Esophagus (tissue), 2 donors: ENCODE data around the gene RAMP1. TPM values are rescaled to one million over a fixed set of nuclear protein-coding genes. Genes with fewer than 3 reads are reported as not detected.
"Not testable (repeated sequence)": the region's sequence is repeated elsewhere in the genome, so short reads cannot be mapped to it uniquely, and the experiment has no call there.

ENCODE experiments used
- H3K27ac ChIP-seq, 2 donors: one replicate each; pipeline ENCODE4 v1.5.1; 2013; ENCODE audit warnings: low read depth in 2 of 2, mild to moderate bottlenecking in 2 of 2, inconsistent platforms in 1 of 2, low read length in 1 of 2, moderate library complexity in 1 of 2
- H3K27me3 ChIP-seq, 2 donors: one replicate each; pipeline ENCODE4 v1.6.1; 2013; ENCODE audit warnings: low read length in 2 of 2, control low read depth in 1 of 2, mild to moderate bottlenecking in 1 of 2; ENCODE audit not compliant: insufficient read depth in 2 of 2, control insufficient read depth in 1 of 2
- H3K36me3 ChIP-seq, 2 donors: one replicate each; pipeline ENCODE4 v1.6.1; 2013; ENCODE audit warnings: low read length in 1 of 2; ENCODE audit not compliant: control insufficient read depth in 2 of 2, insufficient read depth in 2 of 2
- H3K4me1 ChIP-seq, 2 donors: one replicate each; pipeline ENCODE4 v1.6.1; 2013; ENCODE audit warnings: low read length in 1 of 2; ENCODE audit not compliant: control insufficient read depth in 2 of 2, insufficient read depth in 2 of 2
- H3K4me3 ChIP-seq, 2 donors: one replicate each; pipeline ENCODE4 v1.5.1; 2013; ENCODE audit warnings: low read length in 2 of 2, mild to moderate bottlenecking in 2 of 2, low read depth in 1 of 2, moderate library complexity in 1 of 2
- H3K9me3 ChIP-seq, 2 donors: one replicate each; pipeline ENCODE4 v1.6.1; 2013; ENCODE audit warnings: mild to moderate bottlenecking in 2 of 2, low read depth in 1 of 2, low read length in 1 of 2, moderate library complexity in 1 of 2; ENCODE audit not compliant: control insufficient read depth in 2 of 2, insufficient read depth in 1 of 2
- WGBS, 2 donors: extraction: QIAGEN DNeasy Blood & Tissue Kit; methylation state at CpG; one replicate each; pipeline ENCODE4 v1.1.7; 2013; 5-methylcytosine and 5-hydroxymethylcytosine counted together
- polyA plus RNA-seq, 2 donors: library from polyadenylated mRNA; stranded (reverse); fragments of 200-250 nt; gene quantifications; one replicate each; pipeline ENCODE4 v1.2.3, GENCODE V29; 2013
- donor health status: healthy with polysubstance abuse.
- donor health status: Bipolar disorder and iron deficiency.

RAMP1 gene
- polyA plus RNA-seq, 2 donors, result 4.0 to 7.5 TPM

GRCh38 chr2:237868074-237868473 is 8.7 kb downstream of the RAMP1 start:
- H3K4me1 ChIP-seq, H3K36me3 ChIP-seq: not testable (repeated sequence)
- 86 to 99% methylated on average over 4 of the region's 4 CpGs for WGBS, 2 donors

DNA sequence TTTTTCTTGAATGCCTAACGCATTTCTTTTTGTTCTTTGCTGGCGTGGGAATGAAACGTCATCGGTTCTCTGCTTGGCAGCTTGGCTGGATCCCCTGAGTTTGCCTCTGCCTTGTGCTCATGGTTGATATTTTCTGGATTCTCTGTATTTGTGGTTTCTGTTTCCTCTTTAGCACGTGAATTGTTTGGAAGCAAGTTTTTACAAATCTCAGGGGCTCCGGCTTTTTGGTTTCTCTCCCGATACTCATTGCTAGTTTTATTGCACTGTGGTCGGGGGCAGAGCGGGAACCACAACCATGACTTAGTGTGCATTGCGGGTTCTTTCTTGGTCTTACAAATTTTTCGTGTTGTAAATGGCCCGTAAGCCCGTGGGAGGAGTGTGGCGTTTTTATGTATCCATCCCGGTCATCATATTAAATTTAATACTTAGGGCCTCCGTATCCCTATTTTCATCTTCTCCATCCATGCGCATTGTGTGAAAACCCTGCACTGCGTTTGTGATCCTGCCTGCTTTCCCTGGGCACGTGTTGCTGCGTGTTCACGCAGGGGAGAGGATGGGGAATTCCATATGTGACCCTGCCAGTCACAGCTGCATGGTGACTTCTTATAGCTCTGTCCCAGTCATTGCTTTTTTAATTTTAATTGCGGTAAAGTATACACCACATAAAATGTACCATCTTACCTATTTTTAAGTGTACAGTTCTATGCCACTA is 9.4 kb downstream of the RAMP1 start:
- no peaks in the 10 kb centered on the region for H3K27me3 ChIP-seq
- H3K36me3 ChIP-seq, result no peaks in the 10 kb centered on the region
- H3K9me3 ChIP-seq, result no peaks in the 10 kb centered on the region
- 49 to 58% methylated on average over 22 of the region's 22 CpGs for WGBS, 2 donors
- H3K4me3 ChIP-seq, result no peak overlapping the region
- no peak overlapping the region for H3K27ac ChIP-seq
- peaks cover 5 to 11% of the 10 kb centered on the region in 2 donors for H3K4me1 ChIP-seq

More at GRCh38 chr2:237868074-237868473, 8.7 kb downstream of the RAMP1 start:
- not testable (repeated sequence) for H3K4me3 ChIP-seq, H3K9me3 ChIP-seq, H3K27ac ChIP-seq, H3K27me3 ChIP-seq

DNA sequence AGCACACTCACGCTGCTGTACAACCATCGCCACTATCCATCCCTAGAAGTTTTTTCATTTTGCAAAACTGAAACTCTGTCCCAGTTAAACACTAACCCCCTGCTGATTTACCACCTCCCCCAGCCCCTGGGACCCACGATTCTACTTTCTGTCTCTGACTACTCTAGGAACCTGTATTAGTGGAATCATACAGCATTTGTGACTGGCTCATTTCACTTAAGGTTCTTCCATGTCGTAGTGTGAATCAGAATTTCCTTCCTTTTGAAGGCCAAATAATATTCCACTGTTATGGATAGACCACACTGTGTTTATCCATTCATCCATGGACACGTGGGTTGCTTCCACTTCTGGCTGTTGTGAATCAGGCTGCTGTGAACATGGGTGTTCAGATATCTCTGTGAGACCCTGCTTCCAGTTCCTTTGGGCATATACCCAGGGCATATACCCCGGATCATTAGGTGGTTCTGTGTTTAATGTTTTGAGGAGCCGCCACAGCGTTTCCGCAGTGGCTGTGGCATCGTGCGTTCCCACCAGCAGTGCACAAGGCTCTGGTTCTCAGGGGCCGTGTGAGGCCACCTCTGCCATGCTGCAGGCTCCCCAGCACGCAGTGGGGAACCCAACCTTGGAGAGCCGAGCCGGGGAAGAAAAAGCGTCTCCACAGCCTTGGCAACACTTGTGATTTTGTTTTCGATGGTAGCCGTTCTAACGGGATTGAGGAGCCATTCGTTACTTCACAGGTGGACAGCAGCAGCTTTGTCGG is 10.1 kb downstream of the RAMP1 start:
- Histone ChIP-seq H3K4me1 (peaks cover 8 to 15% of the 10 kb centered on the region in 2 donors), H3K27ac (no peak overlapping the region), H3K36me3 (no peaks in the 10 kb centered on the region), H3K9me3 (no peaks in the 10 kb centered on the region), H3K4me3 (no peak overlapping the region), H3K27me3 (no peaks in the 10 kb centered on the region)
- 93 to 94% methylated on average over 21 of the region's 21 CpGs for WGBS, 2 donors

DNA sequence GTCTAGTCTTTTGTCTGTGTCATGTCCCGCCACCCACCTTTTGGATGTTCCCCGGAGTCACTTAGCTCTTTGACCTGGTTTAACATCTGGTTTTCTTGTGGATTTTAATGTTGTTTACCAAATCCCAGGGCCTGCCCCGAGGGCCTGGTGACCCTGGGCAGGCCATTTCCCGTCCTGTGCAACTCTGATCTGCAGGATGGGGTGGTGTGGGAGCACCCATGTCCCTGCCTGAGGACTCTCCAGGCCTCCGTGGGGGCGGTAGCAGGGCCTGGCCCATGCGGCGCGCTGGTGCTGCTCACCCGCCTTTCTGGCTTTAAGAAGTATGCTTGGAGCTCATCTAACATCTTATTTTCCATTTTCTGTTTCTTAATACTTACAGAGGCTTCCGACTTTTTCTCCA is 10.7 kb downstream of the RAMP1 start:
- 81 to 82% methylated on average over 11 of the region's 11 CpGs for WGBS, 2 donors
- no peaks in the 10 kb centered on the region for H3K36me3 ChIP-seq
- no peaks in the 10 kb centered on the region for H3K27me3 ChIP-seq
- H3K27ac ChIP-seq, result no peak overlapping the region
- peaks cover 6 to 13% of the 10 kb centered on the region in 2 donors for H3K4me1 ChIP-seq
- H3K9me3 ChIP-seq, result no peaks in the 10 kb centered on the region
- no peak overlapping the region for H3K4me3 ChIP-seq

DNA sequence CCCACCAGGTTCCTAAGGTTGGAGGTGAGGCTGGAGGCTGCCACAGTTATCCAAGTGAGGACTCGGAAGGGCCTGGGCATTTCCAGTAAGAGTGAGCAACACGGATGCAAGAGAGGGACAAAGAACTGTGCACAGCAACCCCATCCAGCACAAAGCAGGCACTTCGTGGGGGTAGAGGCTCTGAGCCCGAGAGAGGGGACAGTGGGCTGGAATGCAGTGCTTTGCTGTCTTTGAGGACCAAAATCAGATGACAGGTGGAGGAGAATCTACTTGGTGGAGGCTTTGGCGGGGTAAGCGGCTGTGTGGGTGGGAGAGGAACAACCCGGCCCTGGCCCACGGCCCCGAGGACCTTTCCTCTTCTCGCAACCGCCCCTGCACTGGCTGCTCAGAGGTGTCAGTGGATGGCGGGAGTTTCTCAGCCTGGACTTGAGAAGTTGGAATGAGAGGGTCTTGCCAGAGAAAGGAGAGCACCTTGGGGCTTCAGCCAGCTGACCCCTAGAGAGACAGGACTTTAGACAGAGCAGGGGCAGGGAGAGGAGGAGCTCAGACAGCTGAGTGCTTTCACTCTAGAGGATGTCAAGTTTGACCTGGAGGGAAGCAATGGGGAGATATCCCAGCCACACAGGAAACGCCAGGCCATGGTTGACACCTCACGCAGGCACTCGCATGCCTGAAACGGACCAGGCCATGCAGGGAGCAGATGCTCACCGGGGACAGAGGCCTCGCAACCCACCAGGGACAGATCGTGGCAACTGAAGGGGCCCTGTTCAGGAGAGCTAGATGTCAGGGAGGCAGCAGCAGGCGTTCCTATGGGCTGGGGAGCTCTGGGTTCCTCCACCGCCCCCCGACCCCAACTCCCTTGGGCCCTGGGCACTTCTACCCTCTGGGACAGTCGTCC is 11.6 kb downstream of the RAMP1 start:
- no peak overlapping the region for H3K4me3 ChIP-seq
- H3K9me3 ChIP-seq, result no peaks in the 10 kb centered on the region
- peaks cover 6 to 13% of the 10 kb centered on the region in 2 donors for H3K4me1 ChIP-seq
- WGBS, 2 donors, result 82 to 86% methylated on average over 23 of the region's 23 CpGs
- no peak overlapping the region for H3K27ac ChIP-seq
- no peaks in the 10 kb centered on the region for H3K36me3 ChIP-seq
- no peaks in the 10 kb centered on the region for H3K27me3 ChIP-seq

DNA sequence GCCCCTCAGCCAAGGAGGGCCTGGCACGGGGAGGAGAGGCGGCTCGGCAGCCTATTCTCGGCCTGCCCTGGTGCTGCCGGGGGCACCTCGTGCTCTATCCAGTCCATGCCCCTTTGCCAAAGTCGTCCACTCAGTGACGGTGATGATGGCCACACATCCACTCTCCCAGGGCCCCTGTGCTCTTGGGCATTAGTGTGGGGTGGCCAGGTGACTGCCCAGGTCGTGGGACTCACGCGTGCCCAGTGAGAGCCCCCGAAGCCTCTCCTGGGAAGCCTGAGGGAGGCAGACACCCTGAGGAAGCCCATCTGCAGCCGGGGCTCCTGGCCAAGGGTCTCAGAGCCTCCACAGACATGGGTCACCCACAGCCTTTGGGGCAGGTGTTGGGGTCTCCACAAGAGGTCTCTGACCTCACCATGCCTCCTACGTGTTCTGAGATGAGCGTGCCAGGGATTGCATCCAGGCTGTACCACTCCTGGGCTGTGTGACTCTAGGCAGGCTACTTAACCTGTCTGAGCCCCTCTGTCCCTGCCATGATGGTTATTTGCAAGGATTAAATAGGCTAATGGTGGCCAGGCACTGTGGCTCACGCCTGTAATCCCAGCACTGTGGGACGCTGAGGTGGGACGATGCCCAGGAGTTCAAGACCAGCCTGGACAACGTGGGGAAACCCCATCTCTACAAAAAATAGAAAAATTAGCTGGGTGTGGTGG is 12.9 kb downstream of the RAMP1 start:
- 84 to 86% methylated on average over 19 of the region's 19 CpGs for WGBS, 2 donors
- Histone ChIP-seq H3K4me3 (no peak overlapping the region), H3K9me3 (no peaks in the 10 kb centered on the region), H3K27ac (no peak overlapping the region), H3K4me1 (peaks cover 6 to 13% of the 10 kb centered on the region in 2 donors), H3K27me3 (no peaks in the 10 kb centered on the region), H3K36me3 (no peaks in the 10 kb centered on the region)

- Histone ChIP-seq H3K27ac (peak overlapping the region in 1 of 2 donors; percentile 26), H3K9me3 (no peaks in the 10 kb centered on the region), H3K27me3 (no peaks in the 10 kb centered on the region), H3K36me3 (no peaks in the 10 kb centered on the region), H3K4me1 (peaks cover 6 to 13% of the 10 kb centered on the region in 2 donors), H3K4me3 (no peak overlapping the region)
- 26 to 43% methylated on average over 11 of the region's 11 CpGs for WGBS, 2 donors
Measured at GRCh38 chr2:237873421-237873831, 14.0 kb downstream of the RAMP1 start.

GRCh38 chr2:237873897-237874551 is 14.6 kb downstream of the RAMP1 start:
- Histone ChIP-seq H3K4me1 (peaks cover 6 to 13% of the 10 kb centered on the region in 2 donors), H3K27ac (no peak overlapping the region), H3K9me3 (no peaks in the 10 kb centered on the region), H3K36me3 (no peaks in the 10 kb centered on the region), H3K27me3 (no peaks in the 10 kb centered on the region), H3K4me3 (no peak overlapping the region)
- WGBS, 2 donors, result 77 to 87% methylated on average over 14 of the region's 14 CpGs
